Keratinocyte (primary cell): Measurements from ENCODE around the gene RAB32. TPM values are rescaled to one million over a fixed set of nuclear protein-coding genes. Genes with fewer than 3 reads are reported as not detected.
"Not testable (repeated sequence)": the region's sequence is repeated elsewhere in the genome, so short reads cannot be mapped to it uniquely, and the experiment has no call there.

Source experiments
- DNase-seq: peaks from one replicate; pipeline ENCODE4 v3.0.0-alpha.2; 2011; ENCODE audit warnings: low read depth, missing footprints, low spot score
- FAIRE-seq: peaks from 2 replicates; lab custom pipeline; 2011; peaks lifted over from hg19 to GRCh38; lab: Jason Lieb, UNC
- H2AFZ ChIP-seq: 2 replicates; pipeline ENCODE4 v1.6.0; 2012; ENCODE audit warnings: low read length, control low read depth, inconsistent platforms; ENCODE audit not compliant: control insufficient read depth
- H3K27ac ChIP-seq: 2 replicates; pipeline ENCODE4 v1.5.1; 2011; ENCODE audit warnings: low read length; ENCODE audit not compliant: control insufficient read depth, insufficient read depth
- H3K27me3 ChIP-seq: 3 replicates; pipeline ENCODE4 v1.6.0; 2011; ENCODE audit warnings: low read length; ENCODE audit not compliant: control insufficient read depth, insufficient read depth; ENCODE audit errors: extremely low read depth
- H3K36me3 ChIP-seq, 2 experiments: 2 replicates in 1 of 2; 3 replicates in 1 of 2; pipeline ENCODE4 v1.5.1; 2011; ENCODE audit warnings: low read length in 2 of 2, mild to moderate bottlenecking in 1 of 2; ENCODE audit not compliant: control insufficient read depth in 2 of 2, insufficient read depth in 2 of 2; ENCODE audit errors: extremely low read depth in 1 of 2
- H3K4me1 ChIP-seq: 3 replicates; pipeline ENCODE4 v1.5.1; 2011; ENCODE audit warnings: low read length; ENCODE audit not compliant: control insufficient read depth, insufficient read depth; ENCODE audit errors: extremely low read depth
- H3K4me2 ChIP-seq: 3 replicates; pipeline ENCODE4 v1.6.0; 2011; ENCODE audit warnings: low read depth, low read length; ENCODE audit not compliant: control insufficient read depth, insufficient read depth; ENCODE audit errors: extremely low read depth
- H3K4me3 ChIP-seq, 3 experiments: fragments of 200-600 bp in 1 of 3; sonication (generic) in 1 of 3; 2 replicates in 2 of 3; 3 replicates in 1 of 3; pipeline ENCODE4 v1.5.1; 2011 to 2016; ENCODE audit warnings: low read length in 3 of 3, mild to moderate bottlenecking in 3 of 3, control low read depth in 2 of 3, inconsistent platforms in 1 of 3, low read depth in 1 of 3, mixed read lengths in 1 of 3, mixed run types in 1 of 3, moderate library complexity in 1 of 3; ENCODE audit not compliant: control insufficient read depth in 2 of 3, insufficient read depth in 2 of 3; ENCODE audit errors: extremely low read depth in 1 of 3
- H3K79me2 ChIP-seq: 2 replicates; pipeline ENCODE4 v1.6.0; 2012; ENCODE audit warnings: low read length; ENCODE audit not compliant: control insufficient read depth, insufficient read depth
- H3K9ac ChIP-seq: 3 replicates; pipeline ENCODE4 v1.6.0; 2011; ENCODE audit warnings: low read length; ENCODE audit not compliant: control insufficient read depth, insufficient read depth; ENCODE audit errors: extremely low read depth
- H3K9me1 ChIP-seq: 3 replicates; pipeline ENCODE4 v1.6.0; 2011; ENCODE audit warnings: low read length; ENCODE audit not compliant: control insufficient read depth, insufficient read depth; ENCODE audit errors: extremely low read depth
- H3K9me3 ChIP-seq: 2 replicates; pipeline ENCODE4 v1.5.1; 2012; ENCODE audit warnings: low read depth, low read length; ENCODE audit not compliant: control insufficient read depth
- H4K20me1 ChIP-seq: 3 replicates; pipeline ENCODE4 v1.6.0; 2011; ENCODE audit warnings: low read length; ENCODE audit not compliant: control insufficient read depth, insufficient read depth; ENCODE audit errors: extremely low read depth
- EZH2 ChIP-seq: IDR thresholded peaks from one replicate; pipeline ENCODE4 v1.6.1; 2012; ENCODE audit warnings: inconsistent platforms, mild to moderate bottlenecking, low read length, moderate library complexity
- dilution Hi-C: fragments of 300-500 bp; cut with MboI; formaldehyde crosslinking; loops from one replicate; pipeline ENCODE4 v1.7.0; 2020; ENCODE audit warnings: low sequenced_read_pairs; ENCODE audit not compliant: extremely low pct_ligation_motif_present
- polyA plus RNA-seq, 5 experiments: library from polyadenylated mRNA; depleted of rRNA in 3 of 5; stranded (reverse) in 3 of 5; stranded (forward) in 1 of 5; unstranded in 1 of 5; fragments of >200 nt; gene quantifications; 1 replicate in 1 of 5; 2 replicates in 3 of 5; 3 replicates in 1 of 5; pipeline versions ENCODE4 v1.2.1 to v1.2.3, GENCODE V29; 2011 to 2012; ENCODE audit warnings: missing spikeins in 2 of 5, low read depth in 1 of 5, low replicate concordance in 1 of 5
- TF ChIP-seq, protein P1 (sequence below), 3 experiments: IDR thresholded peaks in 1 of 3; conservative IDR thresholded peaks in 1 of 3; optimal IDR thresholded peaks in 1 of 3; 2 replicates in 2 of 3; 3 replicates in 1 of 3; pipeline versions ENCODE3 to v1.5.1; 2011; ENCODE audit warnings: low read length in 3 of 3, mild to moderate bottlenecking in 3 of 3, moderate library complexity in 2 of 3, control low read depth in 1 of 3, inconsistent platforms in 1 of 3; ENCODE audit not compliant: insufficient read depth in 2 of 3; ENCODE audit errors: extremely low read depth in 1 of 3

Gene RAB32
- polyA plus RNA-seq, 1 donor (not counting 4 experiments of a cell fraction or from before 2014, with no cell fraction given) = 73.0 TPM

DNA sequence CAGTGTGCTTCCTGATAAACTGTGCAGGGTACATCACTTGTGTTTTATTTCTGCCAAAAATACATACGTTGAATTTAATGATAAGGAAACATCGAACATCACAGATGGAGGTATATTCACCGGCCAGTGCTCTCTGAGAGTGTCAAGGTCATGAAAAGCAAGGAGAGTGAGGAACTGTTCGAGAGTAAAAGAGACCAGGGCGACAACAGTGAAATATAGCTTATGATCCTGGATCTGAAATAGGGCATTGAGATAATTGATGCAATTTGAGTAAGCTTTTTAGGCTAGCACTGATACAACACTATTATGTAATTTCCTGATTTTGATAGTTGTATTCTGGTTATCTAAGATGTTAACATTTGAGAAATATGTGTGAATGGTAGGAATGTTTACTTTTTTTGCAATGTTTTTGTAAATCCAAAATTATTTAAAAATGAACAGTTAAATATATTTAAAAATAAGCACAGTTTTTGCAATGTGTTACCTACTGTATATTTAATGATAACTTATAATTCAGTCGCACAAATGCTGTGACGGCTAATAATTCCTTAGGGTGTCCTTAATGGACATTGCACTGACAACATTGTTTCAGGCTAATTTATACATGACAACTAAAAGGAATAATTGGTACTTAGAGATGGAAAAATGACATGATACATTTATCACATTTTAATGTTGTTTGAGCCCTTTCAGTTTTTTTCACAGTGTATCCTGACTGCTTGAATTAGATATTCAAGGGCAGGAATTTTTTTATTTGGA, 9.9 kb downstream of the RAB32 start:
- TF ChIP-seq, protein P1, sequence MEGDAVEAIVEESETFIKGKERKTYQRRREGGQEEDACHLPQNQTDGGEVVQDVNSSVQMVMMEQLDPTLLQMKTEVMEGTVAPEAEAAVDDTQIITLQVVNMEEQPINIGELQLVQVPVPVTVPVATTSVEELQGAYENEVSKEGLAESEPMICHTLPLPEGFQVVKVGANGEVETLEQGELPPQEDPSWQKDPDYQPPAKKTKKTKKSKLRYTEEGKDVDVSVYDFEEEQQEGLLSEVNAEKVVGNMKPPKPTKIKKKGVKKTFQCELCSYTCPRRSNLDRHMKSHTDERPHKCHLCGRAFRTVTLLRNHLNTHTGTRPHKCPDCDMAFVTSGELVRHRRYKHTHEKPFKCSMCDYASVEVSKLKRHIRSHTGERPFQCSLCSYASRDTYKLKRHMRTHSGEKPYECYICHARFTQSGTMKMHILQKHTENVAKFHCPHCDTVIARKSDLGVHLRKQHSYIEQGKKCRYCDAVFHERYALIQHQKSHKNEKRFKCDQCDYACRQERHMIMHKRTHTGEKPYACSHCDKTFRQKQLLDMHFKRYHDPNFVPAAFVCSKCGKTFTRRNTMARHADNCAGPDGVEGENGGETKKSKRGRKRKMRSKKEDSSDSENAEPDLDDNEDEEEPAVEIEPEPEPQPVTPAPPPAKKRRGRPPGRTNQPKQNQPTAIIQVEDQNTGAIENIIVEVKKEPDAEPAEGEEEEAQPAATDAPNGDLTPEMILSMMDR (optimal IDR thresholded peaks at IDR 0.05 in 1 of 3, IDR thresholded peaks at IDR 0.05 in 1 of 3, conservative IDR thresholded peaks at IDR 0.05 in 1 of 3; ENCODE audit: extremely low read depth in 1 of 3, insufficient read depth in 2 of 3, low read length in 3 of 3) = no peak
- TF ChIP-seq EZH2 = no peak
- H3K9me1 ChIP-seq = no peaks in the 10 kb centered on the region
- H3K27me3 ChIP-seq = no peaks in the 10 kb centered on the region
- no peak overlapping the region for H3K4me2 ChIP-seq
- dilution Hi-C loops = no loop called here
- H3K4me1 ChIP-seq = no peaks in the 10 kb centered on the region
- peaks cover 8 to 14% of the 10 kb centered on the region in 2 experiments for H3K36me3 ChIP-seq
- no peaks in the 10 kb centered on the region for H3K9me3 ChIP-seq
- no peak overlapping the region for H3K4me3 ChIP-seq
- FAIRE-seq (no peak), DNase-seq (no peak)
- H3K79me2 ChIP-seq = peaks cover 42% of the 10 kb centered on the region
- H3K9ac ChIP-seq = no peak overlapping the region
- H2AFZ ChIP-seq = no peak overlapping the region
- H3K27ac ChIP-seq = no peak overlapping the region
- no peaks in the 10 kb centered on the region for H4K20me1 ChIP-seq

DNA sequence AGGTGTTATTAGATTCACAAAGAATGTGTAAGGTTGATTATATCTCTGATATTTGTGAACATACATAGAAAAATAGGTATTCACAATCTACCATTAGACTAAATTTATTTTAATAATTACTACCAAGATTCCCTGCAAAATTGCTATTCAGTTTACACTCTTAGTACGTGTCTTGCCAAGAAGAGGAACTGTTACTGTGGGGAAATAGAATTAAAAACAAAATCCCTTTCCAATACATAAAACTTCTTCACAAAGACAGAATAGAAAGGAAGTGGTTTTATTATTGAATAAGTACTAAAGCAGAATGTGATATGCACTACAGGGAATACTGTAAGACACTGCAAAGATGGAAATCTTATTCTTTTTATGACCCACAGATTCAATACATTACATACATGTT, 17.0 kb downstream of the RAB32 start:
- no peak for TF ChIP-seq EZH2
- TF ChIP-seq, protein P1 (optimal IDR thresholded peaks at IDR 0.05 in 1 of 3, IDR thresholded peaks at IDR 0.05 in 1 of 3, conservative IDR thresholded peaks at IDR 0.05 in 1 of 3; ENCODE audit: extremely low read depth in 1 of 3, insufficient read depth in 2 of 3, low read length in 3 of 3) = no peak
- Histone ChIP-seq H3K9ac (no peak overlapping the region), H3K27ac (no peak overlapping the region), H3K27me3 (no peaks in the 10 kb centered on the region), H3K79me2 (no peaks in the 10 kb centered on the region), H3K4me1 (no peaks in the 10 kb centered on the region), H3K4me2 (no peak overlapping the region), H3K36me3 (no peaks in the 10 kb centered on the region), H3K9me3 (no peaks in the 10 kb centered on the region), H4K20me1 (no peaks in the 10 kb centered on the region), H3K4me3 (no peak overlapping the region), H3K9me1 (no peaks in the 10 kb centered on the region), H2AFZ (no peak overlapping the region)
- DNase-seq = no peak
- no peak for FAIRE-seq
- dilution Hi-C loops = no loop called here

DNA sequence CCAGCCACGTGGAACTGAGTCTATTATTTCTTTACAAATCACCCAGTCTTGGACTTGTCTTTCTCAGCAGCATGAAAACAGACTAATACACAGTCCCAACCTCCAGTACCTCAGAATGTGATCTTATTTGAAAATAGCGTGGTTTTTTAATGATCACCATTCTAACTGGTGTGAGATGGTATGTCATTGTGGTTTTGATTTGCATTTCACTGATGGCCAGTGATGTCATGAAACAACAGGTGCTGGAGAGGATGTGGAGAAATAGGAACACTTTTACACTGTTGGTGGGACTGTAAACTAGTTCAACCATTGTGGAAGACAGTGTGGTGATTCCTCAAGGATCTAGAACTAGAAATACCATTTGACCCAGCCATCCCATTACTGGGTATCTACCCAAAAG, 23.0 kb downstream of the RAB32 start:
- not testable (repeated sequence) for H3K9me3 ChIP-seq

DNA sequence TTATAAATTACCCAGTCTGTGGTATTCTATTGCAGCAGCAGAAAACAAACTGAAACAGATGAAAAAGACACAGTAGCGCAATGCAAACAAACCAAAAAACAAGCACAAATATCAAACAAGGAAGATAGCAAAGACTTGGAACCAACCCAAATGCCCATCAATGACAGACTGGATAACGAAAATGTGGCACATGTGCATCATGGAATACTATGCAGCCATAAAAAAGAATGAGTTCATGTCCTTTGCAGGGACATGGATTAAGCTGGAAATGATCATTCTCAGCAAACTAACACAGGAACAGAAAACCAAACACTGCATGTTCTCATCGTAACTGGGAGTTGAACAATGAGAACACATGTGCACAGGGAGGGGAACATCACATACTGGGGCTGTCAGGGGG, 25.0 kb downstream of the RAB32 start:
- H4K20me1 ChIP-seq, H2AFZ ChIP-seq, H3K4me3 ChIP-seq, H3K9ac ChIP-seq, H3K4me1 ChIP-seq, H3K9me1 ChIP-seq, H3K4me2 ChIP-seq, H3K27me3 ChIP-seq, H3K27ac ChIP-seq, H3K9me3 ChIP-seq, H3K36me3 ChIP-seq, DNase-seq, dilution Hi-C loops, FAIRE-seq, H3K79me2 ChIP-seq: not testable (repeated sequence)

More for the DNA sequence above, 23.0 kb downstream of the RAB32 start:
- dilution Hi-C loops, H3K79me2 ChIP-seq, H2AFZ ChIP-seq, H3K27ac ChIP-seq, H3K4me3 ChIP-seq, H3K9ac ChIP-seq, DNase-seq, FAIRE-seq, H3K9me1 ChIP-seq, H3K36me3 ChIP-seq, H3K4me1 ChIP-seq, H3K4me2 ChIP-seq, H4K20me1 ChIP-seq, H3K27me3 ChIP-seq: not testable (repeated sequence)
